ENCODE measurements around the gene FCER1G.

The FCER1G gene

DNA sequence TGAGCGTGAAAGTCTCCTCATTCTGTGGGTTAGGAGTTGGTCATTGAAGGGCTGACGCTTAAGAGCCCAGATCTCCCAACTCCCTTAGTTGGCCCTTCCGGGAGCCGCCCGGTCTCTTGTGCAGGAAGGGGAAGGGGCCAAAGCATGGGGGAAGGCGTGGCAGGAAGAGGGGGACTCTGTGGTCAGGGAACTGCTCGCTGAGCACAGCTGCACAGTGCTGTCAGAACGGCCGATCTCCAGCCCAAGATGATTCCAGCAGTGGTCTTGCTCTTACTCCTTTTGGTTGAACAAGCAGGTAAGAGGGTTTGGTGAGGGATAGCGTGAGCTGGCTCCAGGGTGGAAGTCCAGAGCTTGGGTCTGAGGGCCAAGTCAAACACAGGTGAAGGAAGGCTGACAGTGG, at the start of gene FCER1G:
FCER1G (plus strand) TSS at position 220 of the 400 bp plus-strand sequence; CDS start at position 247, 27 bp downstream.
- DNase-seq = no peak

DNA sequence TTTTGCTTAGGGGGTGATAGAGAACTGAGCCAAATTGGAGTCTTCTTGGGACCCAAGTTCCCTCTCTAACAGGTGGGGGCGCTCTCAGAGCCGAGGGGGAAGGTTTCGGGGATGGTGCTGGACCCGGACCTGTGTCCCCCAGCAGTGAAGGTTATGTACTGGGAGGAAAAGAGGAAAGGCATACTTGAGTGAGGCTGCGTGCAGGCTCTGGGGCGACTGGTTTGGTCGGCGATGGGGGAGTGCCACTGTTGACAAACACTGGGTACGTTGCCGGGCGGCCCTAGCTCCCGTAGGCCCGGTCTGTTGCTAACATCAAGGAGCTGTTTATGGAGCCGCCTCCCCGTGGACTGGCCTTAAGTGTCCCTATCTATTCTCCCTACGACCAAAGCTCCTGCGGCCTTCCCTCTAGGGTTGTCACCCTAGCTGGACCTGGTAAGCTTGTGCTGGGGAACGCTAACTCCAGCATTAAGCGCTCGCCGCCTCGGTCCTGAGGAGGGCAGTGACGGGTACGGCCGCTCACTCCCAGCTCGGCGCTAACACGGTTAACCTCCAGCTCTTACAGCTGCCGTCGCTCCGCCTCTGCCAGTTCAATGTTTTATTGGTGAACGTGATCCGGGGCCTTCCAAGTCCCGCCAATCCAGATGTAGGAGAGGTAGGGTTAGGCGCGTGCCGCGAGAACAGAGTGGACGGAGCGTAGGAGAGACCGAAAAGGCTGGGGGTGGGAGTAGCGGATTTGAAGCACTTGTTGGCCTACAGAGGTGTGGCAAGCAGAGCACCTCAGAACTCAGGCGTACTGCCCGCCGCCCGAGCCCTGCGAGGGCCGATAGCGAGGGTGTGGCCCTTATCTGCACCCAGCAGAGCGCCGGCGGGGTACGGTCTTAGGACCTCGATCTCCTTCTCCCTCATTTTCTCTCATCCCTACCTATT, 49.1 kb upstream of the FCER1G start, which contains the start of gene PPOX:
PPOX (plus strand) TSS at position 685 of the 927 bp plus-strand sequence. CDS start 422 bp downstream, outside the sequence.
- DNase-seq = peak; percentile 81

DNA sequence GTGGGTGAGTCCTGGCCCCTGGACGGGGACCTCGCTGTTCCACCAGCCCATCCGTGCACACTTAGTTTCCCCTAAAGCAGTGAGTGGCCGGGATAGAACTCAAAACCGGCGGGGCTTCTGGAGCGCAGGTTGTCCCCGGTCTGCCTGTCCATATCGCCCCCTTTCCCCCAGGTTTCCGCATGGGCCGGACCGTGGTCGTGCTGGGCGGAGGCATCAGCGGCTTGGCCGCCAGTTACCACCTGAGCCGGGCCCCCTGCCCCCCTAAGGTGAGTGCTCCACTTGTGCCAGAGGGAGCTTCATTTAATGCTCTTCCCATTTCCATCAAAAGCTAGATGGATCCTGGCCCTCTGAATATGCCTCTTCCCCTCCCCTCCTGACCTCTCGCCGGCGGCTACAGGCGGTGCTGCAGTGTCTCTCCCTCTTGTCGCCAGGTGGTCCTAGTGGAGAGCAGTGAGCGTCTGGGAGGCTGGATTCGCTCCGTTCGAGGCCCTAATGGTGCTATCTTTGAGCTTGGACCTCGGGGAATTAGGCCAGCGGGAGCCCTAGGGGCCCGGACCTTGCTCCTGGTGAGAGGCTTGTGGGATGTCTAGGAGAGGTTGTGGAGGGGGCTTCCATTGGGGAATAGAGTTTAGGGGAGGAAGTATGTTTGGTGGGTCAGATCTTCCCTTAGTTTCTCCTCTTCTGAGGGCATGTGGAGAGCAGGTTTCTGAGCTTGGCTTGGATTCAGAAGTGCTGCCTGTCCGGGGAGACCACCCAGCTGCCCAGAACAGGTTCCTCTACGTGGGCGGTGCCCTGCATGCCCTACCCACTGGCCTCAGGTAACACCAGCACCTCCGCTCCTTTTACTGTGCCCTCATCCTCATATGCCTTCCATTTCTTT, 48.2 kb upstream of the FCER1G start:
- DNase-seq = no peak

DNA sequence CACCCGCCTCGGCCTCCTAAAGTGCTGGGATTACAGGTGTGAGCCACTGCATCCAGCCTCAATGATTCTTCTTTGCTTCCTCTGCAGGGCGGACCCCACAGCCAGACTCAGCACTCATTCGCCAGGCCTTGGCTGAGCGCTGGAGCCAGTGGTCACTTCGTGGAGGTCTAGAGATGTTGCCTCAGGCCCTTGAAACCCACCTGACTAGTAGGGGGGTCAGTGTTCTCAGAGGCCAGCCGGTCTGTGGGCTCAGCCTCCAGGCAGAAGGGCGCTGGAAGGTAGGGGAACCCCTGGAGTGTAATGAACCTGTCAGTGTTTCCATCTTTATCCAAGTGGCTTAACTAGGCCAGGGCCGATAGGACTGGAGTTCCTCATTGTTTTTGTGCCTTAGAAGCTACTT, 46.2 kb upstream of the FCER1G start:
- no peak for DNase-seq

DNA sequence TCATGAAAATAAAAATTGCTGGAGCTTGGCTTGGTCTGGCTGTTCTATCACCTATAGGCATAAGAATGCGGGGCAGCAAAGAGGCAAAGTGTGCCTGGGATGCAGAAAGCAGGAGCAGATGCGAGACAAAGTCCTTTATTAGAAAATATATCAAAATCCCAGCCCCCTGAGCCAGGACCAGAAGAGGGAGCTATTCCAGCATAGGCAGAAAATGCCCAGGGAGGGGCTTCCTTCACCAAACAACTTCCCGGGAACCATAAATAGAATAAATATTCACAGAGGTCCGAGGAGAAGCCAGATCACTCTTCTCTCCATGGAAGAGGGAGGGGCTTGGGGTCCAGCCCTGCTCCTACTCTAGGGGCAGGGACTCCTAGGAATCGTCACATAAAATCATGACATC, 43.9 kb upstream of the FCER1G start:
- no peak for DNase-seq

DNA sequence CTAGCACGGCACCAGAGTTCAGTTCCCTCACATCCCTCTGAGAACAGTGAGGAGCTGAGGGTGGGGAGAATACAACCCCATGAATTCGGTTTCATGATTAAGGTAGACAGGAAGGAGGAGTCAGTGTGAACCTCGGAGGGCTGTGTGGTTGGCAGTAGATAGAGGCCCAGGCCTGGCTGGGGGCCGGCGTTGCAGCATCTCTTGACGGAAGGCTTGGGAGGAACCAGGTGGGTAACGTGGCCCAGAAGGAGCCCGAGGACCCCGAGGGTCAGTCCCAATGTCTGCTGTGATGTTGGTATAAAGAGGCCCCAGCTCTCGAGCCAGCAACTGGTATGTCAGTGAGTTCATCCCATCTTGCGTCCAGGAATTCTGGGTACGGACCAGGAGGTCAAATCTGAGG, 43.4 kb upstream of the FCER1G start:
- no peak for DNase-seq

DNA sequence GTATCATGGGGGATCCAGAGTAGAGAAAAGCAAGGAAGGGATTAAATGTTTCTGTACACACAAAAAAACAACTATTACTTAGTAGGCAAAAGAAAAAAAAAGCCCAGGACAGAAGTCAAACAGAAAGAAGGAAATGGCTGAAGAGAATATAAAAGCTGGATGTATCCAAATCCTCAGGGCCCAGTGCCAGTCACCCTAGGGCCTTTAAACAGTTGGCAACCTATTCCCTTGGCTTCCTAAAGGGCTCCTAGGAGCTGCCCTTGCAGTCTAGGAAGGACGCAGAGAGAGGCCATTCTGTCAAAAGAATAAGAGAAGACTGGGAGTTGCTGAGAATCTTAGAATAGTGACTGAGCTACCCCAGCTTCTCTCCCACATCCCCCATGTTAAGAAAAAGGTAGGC, 42.7 kb upstream of the FCER1G start:
- DNase-seq = no peak

DNA sequence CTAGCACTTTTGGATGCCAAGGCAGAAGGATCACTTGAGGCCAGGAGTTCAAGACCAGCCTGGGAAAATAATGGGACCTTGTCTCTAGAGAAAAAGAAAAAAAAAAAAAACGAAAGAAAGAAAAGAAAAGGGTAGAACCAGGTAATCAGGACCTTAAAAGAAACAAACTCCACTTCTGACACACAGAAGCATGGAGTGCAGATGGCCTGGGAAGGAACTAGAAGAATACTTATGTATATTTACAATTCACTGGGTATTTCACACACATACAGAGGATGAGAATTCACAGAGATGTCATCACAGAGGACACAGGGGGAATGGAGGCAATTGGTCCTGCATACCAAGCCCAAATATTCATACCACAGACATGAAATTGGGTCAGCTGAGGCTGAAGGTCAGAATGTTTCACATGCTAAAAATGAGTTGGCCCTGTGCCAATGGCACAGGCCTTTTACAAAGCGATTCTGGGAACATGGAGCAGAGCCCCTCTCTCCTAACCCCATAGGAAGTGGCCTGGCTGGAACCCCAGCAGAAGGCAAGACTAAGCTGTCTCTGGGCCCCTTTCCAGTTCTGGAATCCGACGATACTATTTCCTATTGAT, 42.2 kb upstream of the FCER1G start:
- DNase-seq = no peak

DNA sequence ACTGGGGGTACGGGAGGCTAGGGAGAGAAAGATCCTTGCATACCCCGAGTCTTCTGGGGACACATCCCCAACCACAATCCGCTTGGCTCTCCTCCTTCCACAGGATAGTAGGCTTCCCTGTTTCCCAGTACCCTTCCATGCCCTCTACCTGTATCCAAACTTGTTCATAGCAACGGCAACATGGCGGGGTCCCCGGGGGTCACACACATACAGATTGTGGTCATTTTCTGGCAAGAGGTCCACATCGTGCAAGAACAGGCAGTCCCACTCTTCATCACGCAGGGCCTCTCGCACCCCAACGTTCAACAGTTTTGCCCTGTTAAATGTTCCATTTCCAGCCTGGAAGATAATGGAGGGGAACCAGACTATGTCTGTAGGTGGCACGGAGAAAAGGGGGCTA, 41.4 kb upstream of the FCER1G start:
- no peak for DNase-seq

DNA sequence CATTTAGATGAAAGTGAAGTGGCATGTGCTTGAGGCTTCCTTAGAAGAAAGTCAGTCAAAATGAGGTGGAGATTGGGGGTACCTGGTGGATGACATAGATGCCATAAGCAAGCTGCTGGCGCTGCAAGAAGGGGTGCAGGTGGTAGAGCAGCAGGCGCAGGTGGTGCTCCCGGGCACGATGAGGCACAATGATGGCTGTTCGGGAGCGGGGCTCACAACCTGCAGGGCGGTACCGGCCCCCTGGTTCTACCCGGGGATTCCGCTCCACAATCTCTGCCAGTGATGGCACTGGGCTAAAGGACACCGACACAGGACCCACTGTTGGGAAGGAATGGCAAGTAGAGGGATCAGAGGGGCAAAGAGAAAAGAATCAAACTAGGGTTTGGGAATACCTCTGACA, 40.2 kb upstream of the FCER1G start:
- DNase-seq = no peak

DNA sequence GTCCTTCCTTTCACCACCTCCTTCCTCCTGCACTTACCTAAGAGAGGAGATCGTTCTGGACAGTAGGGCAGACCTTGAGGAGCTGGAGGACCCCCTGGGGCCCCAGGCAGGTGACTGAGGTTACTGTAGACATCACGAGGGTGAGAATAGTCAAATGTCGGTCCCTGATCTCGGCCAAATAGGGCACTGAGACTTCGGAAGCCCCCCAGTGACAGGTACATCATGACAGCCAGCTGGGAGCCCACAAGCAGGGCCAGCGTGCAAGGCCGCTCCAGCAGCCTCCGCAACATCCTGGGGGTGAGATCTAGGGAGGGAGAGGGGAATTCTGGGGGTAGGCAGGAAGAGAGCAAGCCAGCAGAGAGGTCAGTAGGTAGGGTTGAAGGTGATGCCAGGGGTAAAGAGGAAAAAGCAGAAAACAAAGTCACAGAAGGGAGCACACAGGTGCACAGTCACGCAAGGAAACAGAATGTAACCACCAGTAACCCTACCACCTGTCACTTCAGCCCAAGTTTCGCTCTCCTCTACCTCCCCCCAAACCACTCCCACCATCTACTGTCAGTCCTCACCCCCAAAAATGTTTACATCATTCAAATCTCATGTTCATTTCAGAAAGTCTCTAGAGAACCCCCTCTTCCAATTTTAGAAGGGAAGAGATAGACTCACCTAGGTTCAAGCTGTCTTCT, 39.2 kb upstream of the FCER1G start:
- DNase-seq = no peak

DNA sequence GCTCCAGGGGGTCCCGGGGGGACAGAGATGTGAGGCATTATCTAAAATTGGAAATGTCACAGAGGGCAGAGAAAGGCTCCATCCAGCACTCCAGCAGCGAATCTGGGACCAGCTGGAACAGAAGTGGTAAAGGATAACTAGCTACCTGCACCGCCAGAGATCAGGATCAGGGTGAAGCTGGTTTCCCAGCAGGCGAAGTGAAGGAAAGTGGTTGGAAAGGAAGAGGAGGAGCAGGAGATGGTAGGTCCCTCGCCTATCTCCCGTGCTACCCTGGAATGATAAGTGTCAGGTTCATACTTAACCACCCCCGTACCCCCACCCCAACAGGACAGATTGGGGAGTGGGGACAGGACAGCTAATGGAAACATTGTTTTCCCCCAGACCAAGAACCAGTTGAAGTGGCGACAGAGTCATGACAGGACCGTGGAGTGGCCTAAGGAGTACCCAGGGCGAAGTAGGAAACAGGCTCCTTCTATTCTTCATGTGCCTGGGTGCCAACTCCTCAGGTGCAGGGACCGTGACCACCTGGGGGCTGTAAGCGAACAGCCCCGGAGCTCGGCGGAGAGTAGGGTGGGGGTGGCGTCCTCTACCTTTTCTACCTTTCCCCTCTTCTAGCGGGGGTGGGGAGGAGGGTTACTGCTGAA, 38.5 kb upstream of the FCER1G start:
- DNase-seq = no peak

DNA sequence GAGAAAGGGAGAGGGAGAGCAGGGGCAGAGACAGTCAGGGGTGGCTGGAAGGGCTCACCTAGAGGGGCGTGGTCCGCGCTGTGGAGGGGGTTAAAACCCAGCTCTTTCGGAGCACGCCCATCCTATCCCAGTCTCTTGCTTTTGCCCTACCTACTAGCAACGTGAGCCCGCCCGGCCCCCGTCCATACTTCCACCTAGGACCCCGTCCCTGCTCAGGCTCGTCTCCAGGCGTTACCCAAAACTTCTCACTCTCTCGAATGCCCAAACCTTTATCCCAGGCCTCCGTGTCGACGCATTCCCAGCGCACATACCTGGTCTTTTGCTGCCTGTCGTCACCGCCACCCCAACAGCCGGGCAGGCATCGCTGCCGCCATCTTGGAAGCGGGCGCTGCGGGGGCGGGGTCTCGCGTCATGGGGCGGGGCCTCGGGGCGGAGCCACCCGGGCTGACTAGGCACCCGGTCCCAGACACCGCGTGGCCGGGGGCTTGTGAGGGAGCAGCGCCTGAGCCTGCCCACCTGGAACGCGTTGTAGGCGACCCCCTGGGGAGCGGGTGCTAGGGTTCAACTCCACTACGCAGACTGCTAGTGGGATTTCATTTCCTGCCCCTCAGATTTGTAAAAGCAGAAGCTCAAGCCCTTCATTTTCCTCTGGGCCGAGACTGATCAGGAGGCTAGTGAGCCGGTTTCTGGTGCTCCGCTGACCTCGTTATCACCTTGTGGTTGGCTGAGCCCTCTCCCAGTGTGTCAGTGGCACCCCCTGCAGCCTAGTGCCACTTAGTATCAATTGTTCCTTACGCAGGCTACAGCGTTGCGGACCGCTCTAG, 37.8 kb upstream of the FCER1G start, which contains the start of gene B4GALT3:
B4GALT3 (minus strand) TSS at position 396 of the 824 bp plus-strand sequence. CDS start 1,447 bp downstream, outside the sequence.
- DNase-seq = peak; percentile 98

DNA sequence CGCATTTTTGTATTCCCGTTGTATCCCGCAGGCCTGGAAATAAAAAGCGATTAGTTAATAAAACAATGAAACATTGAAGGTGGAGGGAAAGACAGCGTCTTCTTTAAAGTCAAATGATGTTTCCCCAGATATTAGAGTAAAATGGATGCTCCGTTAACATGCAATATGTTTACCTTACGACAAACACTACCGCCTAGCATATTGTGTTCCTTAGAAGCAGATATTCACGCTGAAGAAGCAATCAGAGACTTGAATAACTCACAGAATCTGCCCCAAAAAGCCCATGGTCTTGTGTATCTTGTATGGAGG, 37.2 kb upstream of the FCER1G start:
- no peak for DNase-seq

DNA sequence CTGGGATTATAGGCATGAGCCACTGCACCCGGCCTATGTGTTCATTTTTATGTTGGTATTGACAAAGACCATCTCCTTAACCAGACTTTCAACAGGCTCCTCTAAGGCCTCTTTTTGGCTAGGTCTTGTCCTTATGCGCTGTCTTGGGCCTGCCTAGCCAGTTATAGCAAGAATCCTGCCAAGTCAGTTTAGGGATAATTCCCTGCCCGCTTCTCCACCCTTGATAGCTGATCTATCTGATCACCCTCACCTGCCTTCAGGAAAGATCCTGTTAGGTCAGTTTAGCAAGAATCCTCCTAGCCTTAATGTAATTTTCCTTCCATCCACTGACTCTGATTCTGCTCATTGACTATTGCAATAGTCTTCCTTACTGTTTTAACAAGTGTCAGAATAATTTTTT, 35.4 kb upstream of the FCER1G start:
- DNase-seq = no peak

DNA sequence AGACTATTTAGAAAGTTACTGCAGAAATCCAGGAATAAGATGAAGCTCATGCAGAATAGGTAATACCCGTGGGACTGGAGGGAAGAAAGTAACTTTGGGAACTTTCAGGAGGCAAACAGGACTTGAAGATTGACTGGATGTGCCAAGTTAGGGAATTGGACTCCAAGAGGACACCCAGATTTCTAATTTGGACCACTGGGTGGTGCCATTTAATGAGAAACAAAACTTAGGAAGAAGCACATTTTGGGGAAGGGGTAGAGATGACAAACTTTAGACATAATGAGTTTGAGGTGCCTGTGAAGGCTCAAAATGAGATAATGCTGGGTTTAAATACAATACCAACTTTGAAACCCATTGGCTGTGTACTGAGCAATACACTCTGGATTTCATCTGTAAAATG, 34.5 kb upstream of the FCER1G start:
- DNase-seq = no peak

DNA sequence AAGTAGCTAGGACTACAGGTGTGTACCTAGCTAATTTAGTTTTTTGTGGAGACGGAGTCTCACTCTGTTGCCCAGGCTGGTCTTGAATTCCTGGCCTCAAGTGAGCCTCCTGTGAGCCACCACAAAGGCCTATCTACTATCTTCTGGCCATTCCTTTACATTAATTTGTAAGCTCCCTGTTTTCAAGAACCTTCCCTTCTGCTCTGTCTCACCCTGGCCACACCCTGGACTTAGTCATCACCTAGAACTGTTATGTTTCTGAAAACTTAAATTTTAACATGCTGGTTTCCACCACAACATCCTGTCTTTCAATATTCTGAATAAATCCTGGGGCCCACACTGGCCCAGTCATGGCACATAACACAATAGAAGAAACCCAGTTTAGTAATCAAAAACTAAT, 32.9 kb upstream of the FCER1G start:
- DNase-seq = peak; percentile 43

DNA sequence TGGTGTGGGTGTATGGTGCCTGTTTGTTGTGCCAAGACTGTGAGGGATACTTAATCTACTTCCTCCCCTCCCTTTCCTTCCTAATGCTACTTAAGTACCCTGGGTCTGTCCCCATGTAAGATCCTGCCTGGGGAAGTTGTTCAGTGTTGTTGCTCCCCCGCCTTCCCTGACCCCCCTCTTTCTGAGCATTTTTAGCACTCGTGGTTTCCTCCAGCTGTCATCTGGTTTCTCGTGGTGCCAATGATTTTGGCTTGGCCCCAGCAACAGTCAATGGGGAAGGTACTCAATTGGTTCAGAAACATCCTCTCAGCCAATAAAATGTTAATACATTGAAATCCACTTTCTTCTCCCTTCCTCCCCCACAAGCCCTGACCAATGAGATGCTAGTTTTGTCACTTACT, 29.8 kb upstream of the FCER1G start:
- peak; percentile 53 for DNase-seq

DNA sequence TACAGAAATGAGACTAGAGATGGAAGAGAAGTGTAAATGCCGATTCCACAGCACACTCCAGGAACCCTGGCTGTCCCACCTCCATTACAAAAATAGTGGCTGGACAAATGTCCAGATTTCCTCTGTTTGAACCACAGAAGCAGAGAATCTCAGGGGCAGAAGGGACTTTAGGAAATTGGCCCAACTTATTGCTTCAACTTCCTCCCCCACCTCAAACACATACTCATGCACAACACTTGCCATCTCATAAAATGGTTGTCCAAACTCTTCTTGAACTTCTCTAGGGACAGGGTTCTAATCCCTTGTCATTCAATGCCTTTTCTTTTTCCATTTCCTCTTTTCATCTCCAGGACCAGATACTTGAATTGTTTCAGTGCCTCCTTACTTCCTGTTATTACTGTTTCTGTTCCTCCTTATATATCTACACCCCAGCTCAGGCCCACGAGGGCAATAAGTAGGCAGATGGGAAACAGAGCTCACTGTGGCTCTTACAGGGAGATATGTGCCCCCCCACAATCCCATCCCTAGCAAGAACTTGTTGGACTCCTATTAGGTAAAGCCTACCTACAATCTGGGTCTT, 29.3 kb upstream of the FCER1G start:
- no peak for DNase-seq

DNA sequence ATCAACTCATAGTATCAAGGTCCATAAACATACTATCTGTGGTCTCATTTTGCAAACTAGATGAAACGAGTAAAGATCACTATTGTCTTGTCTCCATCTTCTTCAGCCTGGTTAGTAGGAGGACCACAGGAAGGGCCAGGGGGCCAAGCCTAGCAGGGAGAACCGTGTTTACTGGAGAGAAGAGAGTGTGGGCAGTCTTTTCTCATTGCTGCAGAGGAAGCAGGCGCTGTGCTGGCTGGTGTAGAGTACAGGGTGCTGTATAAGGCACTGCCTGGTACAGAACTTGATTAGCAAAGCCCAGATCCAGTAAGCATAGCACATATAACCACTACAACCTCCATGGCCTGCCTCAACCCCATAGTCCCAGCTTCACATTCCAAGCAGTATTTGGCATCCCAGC, 27.8 kb upstream of the FCER1G start:
- no peak for DNase-seq

DNA sequence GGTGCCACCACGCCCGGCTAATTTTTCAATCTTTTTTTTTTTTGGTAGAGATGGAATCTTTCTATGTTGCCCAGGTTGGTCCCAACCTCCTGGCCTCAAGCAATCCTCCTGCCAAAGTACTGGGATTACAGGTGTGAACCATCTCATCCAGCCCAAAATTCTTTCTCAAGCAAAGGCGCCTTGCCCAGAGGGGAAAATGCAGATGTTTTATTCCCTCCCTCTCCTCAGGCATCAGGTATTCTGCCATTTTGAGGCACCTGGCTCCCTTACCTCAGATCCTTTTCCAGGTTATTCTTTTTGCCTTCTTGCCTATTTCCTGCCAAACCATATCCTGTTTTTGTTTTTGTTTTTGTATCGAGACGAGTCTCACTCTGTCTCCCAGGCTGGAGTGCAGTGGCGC, 26.7 kb upstream of the FCER1G start:
- DNase-seq = no peak

All from activated T-cell treated with anti-CD3 and anti-CD28 coated beads for 4 hours (primary cell).